Uterus (tissue), 2 donors: ENCODE results near the gene OR8B4.
"Not testable (repeated sequence)": the region's sequence is repeated elsewhere in the genome, so short reads cannot be mapped to it uniquely, and the experiment has no call there.

Experiments used
- POLR2A ChIP-seq, 2 donors: fragments of 450-650 bp; IDR thresholded peaks; one replicate each; pipeline ENCODE4 v1.6.1; 2016; ENCODE audit warnings: antibody characterized with exemption in 2 of 2, mild to moderate bottlenecking in 1 of 2, moderate library complexity in 1 of 2
- TF ChIP-seq, protein P1 (sequence below), 4 experiments: fragments of 200-600 bp in 2 of 4; fragments of 450-650 bp in 2 of 4; sonication (generic) in 2 of 4; IDR thresholded peaks; one replicate each; pipeline ENCODE4 v1.5.1; 2016 to 2019; ENCODE audit warnings: antibody characterized with exemption in 4 of 4, mild to moderate bottlenecking in 2 of 4, moderate library complexity in 1 of 4

- not testable (repeated sequence) for TF ChIP-seq POLR2A (IDR thresholded peaks at IDR 0.05)
- TF ChIP-seq, protein P1, sequence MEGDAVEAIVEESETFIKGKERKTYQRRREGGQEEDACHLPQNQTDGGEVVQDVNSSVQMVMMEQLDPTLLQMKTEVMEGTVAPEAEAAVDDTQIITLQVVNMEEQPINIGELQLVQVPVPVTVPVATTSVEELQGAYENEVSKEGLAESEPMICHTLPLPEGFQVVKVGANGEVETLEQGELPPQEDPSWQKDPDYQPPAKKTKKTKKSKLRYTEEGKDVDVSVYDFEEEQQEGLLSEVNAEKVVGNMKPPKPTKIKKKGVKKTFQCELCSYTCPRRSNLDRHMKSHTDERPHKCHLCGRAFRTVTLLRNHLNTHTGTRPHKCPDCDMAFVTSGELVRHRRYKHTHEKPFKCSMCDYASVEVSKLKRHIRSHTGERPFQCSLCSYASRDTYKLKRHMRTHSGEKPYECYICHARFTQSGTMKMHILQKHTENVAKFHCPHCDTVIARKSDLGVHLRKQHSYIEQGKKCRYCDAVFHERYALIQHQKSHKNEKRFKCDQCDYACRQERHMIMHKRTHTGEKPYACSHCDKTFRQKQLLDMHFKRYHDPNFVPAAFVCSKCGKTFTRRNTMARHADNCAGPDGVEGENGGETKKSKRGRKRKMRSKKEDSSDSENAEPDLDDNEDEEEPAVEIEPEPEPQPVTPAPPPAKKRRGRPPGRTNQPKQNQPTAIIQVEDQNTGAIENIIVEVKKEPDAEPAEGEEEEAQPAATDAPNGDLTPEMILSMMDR (IDR thresholded peaks at IDR 0.05): not testable (repeated sequence)
These were observed 34.7 kb upstream of the OR8B4 start for GRCh38 chr11:124459379-124459778.
